ENCODE results near the gene RGS14. TPM values are rescaled to one million over a fixed set of nuclear protein-coding genes. Genes with fewer than 3 reads are reported as not detected.

Gene RGS14, protein sequence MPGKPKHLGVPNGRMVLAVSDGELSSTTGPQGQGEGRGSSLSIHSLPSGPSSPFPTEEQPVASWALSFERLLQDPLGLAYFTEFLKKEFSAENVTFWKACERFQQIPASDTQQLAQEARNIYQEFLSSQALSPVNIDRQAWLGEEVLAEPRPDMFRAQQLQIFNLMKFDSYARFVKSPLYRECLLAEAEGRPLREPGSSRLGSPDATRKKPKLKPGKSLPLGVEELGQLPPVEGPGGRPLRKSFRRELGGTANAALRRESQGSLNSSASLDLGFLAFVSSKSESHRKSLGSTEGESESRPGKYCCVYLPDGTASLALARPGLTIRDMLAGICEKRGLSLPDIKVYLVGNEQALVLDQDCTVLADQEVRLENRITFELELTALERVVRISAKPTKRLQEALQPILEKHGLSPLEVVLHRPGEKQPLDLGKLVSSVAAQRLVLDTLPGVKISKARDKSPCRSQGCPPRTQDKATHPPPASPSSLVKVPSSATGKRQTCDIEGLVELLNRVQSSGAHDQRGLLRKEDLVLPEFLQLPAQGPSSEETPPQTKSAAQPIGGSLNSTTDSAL
- 100 to 1,000 TPM in 3 of 5 experiments, 10 to 100 TPM in 2; 68.4 to 196 (median 112) TPM for total RNA-seq
- polyA plus RNA-seq = 100 to 1,000 TPM in 1 of 2 donors, 10 to 100 TPM in 1; 32.9 to 100 TPM
- total RNA-seq = 109 reads per million, percentile 86 among the genes with 10 or more reads in this experiment

DNA sequence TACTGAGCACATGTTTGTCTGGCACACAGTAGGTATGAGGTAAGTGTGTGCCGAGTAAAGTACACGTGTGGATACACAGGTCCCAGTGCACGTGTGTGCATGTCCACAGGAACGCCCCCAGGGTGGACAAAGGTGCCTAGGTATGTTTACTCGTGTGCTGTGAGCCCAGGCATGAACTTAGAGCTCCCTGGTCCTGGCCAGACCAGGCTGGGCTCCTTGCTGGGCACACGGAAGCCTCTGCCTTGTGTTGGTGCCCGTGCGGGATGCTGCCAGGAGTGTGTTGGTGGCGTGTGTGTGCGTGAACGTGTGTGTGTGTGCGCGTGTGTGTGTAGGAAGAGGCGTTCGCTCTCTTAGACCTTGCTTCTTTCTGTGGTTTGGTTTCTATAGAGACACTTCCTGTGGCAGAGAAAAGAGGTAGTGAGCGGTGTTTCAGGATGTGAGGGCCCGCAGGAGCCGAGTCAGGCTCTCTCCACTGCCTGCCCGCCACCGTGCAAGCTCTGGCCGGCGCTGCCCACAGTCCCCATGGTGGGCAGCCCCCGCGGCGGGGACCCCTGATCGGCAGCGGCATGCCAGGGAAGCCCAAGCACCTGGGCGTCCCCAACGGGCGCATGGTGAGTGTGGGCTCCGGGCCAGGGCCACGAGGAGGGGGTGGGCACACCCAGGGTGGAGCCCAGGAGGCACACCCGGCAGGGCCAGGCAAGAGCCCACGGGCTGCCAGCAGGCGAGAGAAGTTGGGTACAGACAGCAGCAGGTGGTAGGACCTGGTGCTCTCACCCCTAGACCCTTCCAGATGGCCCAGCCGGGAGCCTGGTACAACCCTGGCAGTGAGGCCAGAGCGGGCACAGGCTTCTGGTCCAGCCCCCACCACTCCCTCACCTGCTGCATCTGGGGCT, at the start of gene RGS14:
RGS14 (plus strand) TSS at position 466 of the 893 bp plus-strand sequence; CDS start at position 567, 101 bp downstream.
- ChIA-PET POLR2A (interaction anchor here (0.7 to 8.7 kb wide), 6 partner anchors 10 to 94 kb away, joined by 3 to 123 read pairs (median 4); partner anchors contain the start of gene GRK6), CTCF (interaction anchor here (0.8 to 4.8 kb wide), 7 partner anchors 10 to 98 kb away, joined by 3 to 25 read pairs (median 9); no protein-coding TSS in a partner anchor)
- H3K27ac ChIP-seq (ENCODE audit: low read depth, low read length) = peak within 1 kb of the TSS; percentile 87
- DNase-seq (peak; percentile 50 to 90 (median 87)), ATAC-seq (peak; percentile 95)
- no peaks in the 10 kb centered on the region for H3K9me3 ChIP-seq (ENCODE audit: control insufficient read depth in 2 of 3, low read length in 3 of 3)
- Mint-ChIP-seq H3K36me3 (peaks cover 0 to 35% (median 5%) of the 10 kb centered on the region in 5 donors), H3K27ac (peak within 1 kb of the TSS; percentile 80 to 98 (median 94)), H3K4me1 (peaks cover 64 to 86% (median 74%) of the 10 kb centered on the region in 7 donors), H3K27me3 (no peaks in the 10 kb centered on the region), H3K9me3 (peaks cover 0 to 14% (median 0%) of the 10 kb centered on the region in 11 donors), H3K4me3 (peak within 1 kb of the TSS; percentile 83 to 97 (median 92))
- peaks cover 0 to 9% (median 0%) of the 10 kb centered on the region in 3 experiments for H3K36me3 ChIP-seq (ENCODE audit: control insufficient read depth in 2 of 3, insufficient read depth in 3 of 3, low read length in 3 of 3)
- intact Hi-C loops (cut with micrococcal nuclease) = loop anchor here (1.0 to 5.0 kb wide), 9 partner anchors 15 to 235 kb away; partner anchors contain the start of genes DDX41 (in 1 of the 2), FAM193B (in 1 of the 2), GRK6 (in 1 of the 2) and NSD1 (in 1 of the 2)
- H3K4me3 ChIP-seq (ENCODE audit: low read length) = peak within 1 kb of the TSS; percentile 70
- peaks cover 47 to 56% of the 10 kb centered on the region in 2 donors for H3K4me1 ChIP-seq (ENCODE audit: control insufficient read depth in 2 of 2, insufficient read depth in 2 of 2, low read length in 2 of 2)
- H3K27me3 ChIP-seq (ENCODE audit: control insufficient read depth in 2 of 2, insufficient read depth in 2 of 2, low read length in 2 of 2) = no peaks in the 10 kb centered on the region

- Histone ChIP-seq H3K27me3 (ENCODE audit: control insufficient read depth in 2 of 2, insufficient read depth in 2 of 2, low read length in 2 of 2) (no peaks in the 10 kb centered on the region), H3K4me3 (ENCODE audit: low read length) (no peak overlapping the region), H3K4me1 (ENCODE audit: control insufficient read depth in 2 of 2, insufficient read depth in 2 of 2, low read length in 2 of 2) (peaks cover 34 to 37% of the 10 kb centered on the region in 2 donors), H3K36me3 (ENCODE audit: control insufficient read depth in 2 of 3, insufficient read depth in 3 of 3, low read length in 3 of 3) (peaks cover 0 to 23% (median 0%) of the 10 kb centered on the region in 3 experiments), H3K9me3 (ENCODE audit: control insufficient read depth in 2 of 3, low read length in 3 of 3) (no peaks in the 10 kb centered on the region), H3K27ac (ENCODE audit: low read depth, low read length) (no peak overlapping the region)
- Mint-ChIP-seq H3K9me3 (peaks cover 0 to 1% (median 0%) of the 10 kb centered on the region in 11 donors), H3K27ac (peak overlapping the region in 1 of 9 donors; percentile 34), H3K27me3 (peaks cover 0 to 5% (median 0%) of the 10 kb centered on the region in 5 donors), H3K36me3 (peaks cover 0 to 23% (median 3%) of the 10 kb centered on the region in 5 donors), H3K4me3 (no peak overlapping the region), H3K4me1 (peaks cover 27 to 65% (median 58%) of the 10 kb centered on the region in 7 donors)
- ChIA-PET POLR2A (interaction anchor here (0.6 to 4.7 kb wide), 6 partner anchors 10 to 147 kb away, joined by 3 to 18 read pairs (median 5); no protein-coding TSS in a partner anchor), CTCF (interaction anchor here (0.8 to 3.9 kb wide), 6 partner anchors 10 to 198 kb away, joined by 3 to 18 read pairs (median 10); partner anchors contain the start of genes PDLIM7 and PFN3)
- ATAC-seq (no peak), DNase-seq (peak in 1 of 9 donors; percentile 12)
- intact Hi-C loops (cut with micrococcal nuclease) = loop anchor here (2.0 to 10.0 kb wide), 2 partner anchors 194 to 774 kb away; partner anchors contain the start of gene RNF44 (in 1 of the 2)
Observed at GRCh38 chr5:177308740-177309139, 49.0 kb upstream of the RGS14 start.

DNA sequence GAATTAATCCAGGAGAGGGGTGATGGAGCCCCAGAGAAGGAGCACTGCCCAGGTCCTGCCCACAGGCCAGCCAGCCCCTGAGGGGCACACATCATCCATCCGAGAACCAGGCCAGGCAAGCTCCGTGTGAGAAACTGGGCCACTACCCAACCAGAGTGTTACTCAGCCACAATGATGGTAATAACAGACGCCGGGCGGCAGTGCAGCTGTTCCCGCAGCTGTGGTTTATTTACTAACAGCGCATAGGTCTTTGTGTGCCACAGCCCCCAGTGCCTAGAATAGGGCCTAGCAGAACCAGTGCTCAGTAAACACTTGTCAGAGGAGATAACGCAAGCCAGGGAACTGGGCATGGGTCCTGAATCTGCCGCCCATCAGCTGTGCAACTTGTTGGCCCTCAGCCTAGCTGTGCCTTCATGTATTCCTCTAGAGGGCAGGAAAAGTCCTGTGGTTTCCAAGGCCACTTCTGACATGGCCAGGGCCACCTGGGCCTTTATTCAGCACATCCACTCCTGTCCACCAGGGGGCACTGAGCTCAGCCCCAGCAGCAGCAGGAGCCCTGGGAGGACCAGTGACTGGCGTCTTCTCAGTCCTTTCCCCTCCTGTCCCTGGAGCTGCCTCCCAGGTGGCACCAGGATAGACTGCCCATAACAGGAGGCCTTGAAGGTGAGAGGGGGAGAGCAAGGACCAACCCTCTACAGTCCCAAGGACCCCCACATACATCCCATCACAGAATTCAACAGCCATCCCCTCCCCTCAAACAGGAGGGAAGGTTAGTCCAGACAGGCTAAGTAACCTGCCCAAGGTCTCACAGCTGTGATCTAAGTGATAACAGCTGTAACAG, 48.2 kb upstream of the RGS14 start:
- Histone ChIP-seq H3K4me1 (ENCODE audit: control insufficient read depth in 2 of 2, insufficient read depth in 2 of 2, low read length in 2 of 2) (peaks cover 32 to 34% of the 10 kb centered on the region in 2 donors), H3K9me3 (ENCODE audit: control insufficient read depth in 2 of 3, low read length in 3 of 3) (no peaks in the 10 kb centered on the region), H3K36me3 (ENCODE audit: control insufficient read depth in 2 of 3, insufficient read depth in 3 of 3, low read length in 3 of 3) (peaks cover 0 to 23% (median 0%) of the 10 kb centered on the region in 3 experiments), H3K4me3 (ENCODE audit: low read length) (no peak overlapping the region), H3K27ac (ENCODE audit: low read depth, low read length) (no peak overlapping the region), H3K27me3 (ENCODE audit: control insufficient read depth in 2 of 2, insufficient read depth in 2 of 2, low read length in 2 of 2) (no peaks in the 10 kb centered on the region)
- ATAC-seq (peak; percentile 47), DNase-seq (peak; percentile 53 to 76 (median 70))
- POLR2A ChIA-PET = interaction anchor here (0.8 to 4.7 kb wide), 6 partner anchors 8 to 148 kb away, joined by 3 to 18 read pairs (median 5); no protein-coding TSS in a partner anchor
- peaks cover 0 to 18% (median 0%) of the 10 kb centered on the region in 5 donors for H3K36me3 Mint-ChIP-seq
- CTCF ChIA-PET = interaction anchor here (0.6 to 3.9 kb wide), 21 partner anchors 8 to 313 kb away, joined by 3 to 18 read pairs (median 4); partner anchors contain the start of genes PDLIM7 and PFN3
- peaks cover 0 to 1% (median 0%) of the 10 kb centered on the region in 11 donors for H3K9me3 Mint-ChIP-seq
- peak overlapping the region in 7 of 10 donors; percentile 23 to 84 (median 57) for H3K4me3 Mint-ChIP-seq
- H3K27ac Mint-ChIP-seq = peak overlapping the region in 5 of 9 donors; percentile 15 to 86 (median 25)
- H3K27me3 Mint-ChIP-seq = peaks cover 0 to 5% (median 0%) of the 10 kb centered on the region in 5 donors
- intact Hi-C loops (cut with micrococcal nuclease) = loop anchor here (2.0 to 10.0 kb wide), 4 partner anchors 187 to 775 kb away; partner anchors contain the start of genes PDLIM7 (in 1 of the 2), RNF44 (in 1 of the 2) and TSPAN17 (in 1 of the 2)
- peaks cover 19 to 63% (median 51%) of the 10 kb centered on the region in 7 donors for H3K4me1 Mint-ChIP-seq

GRCh38 chr5:177310332-177310731, 47.4 kb upstream of the RGS14 start:
- Histone ChIP-seq H3K27me3 (ENCODE audit: control insufficient read depth in 2 of 2, insufficient read depth in 2 of 2, low read length in 2 of 2) (no peaks in the 10 kb centered on the region), H3K36me3 (ENCODE audit: control insufficient read depth in 2 of 3, insufficient read depth in 3 of 3, low read length in 3 of 3) (peaks cover 0 to 23% (median 0%) of the 10 kb centered on the region in 3 experiments), H3K4me3 (ENCODE audit: low read length) (no peak overlapping the region), H3K9me3 (ENCODE audit: control insufficient read depth in 2 of 3, low read length in 3 of 3) (no peaks in the 10 kb centered on the region), H3K4me1 (ENCODE audit: control insufficient read depth in 2 of 2, insufficient read depth in 2 of 2, low read length in 2 of 2) (peaks cover 26% of the 10 kb centered on the region in 2 donors), H3K27ac (ENCODE audit: low read depth, low read length) (no peak overlapping the region)
- intact Hi-C loops (cut with micrococcal nuclease) = loop anchor here in 1 of 2 donors (2.0 to 10.0 kb wide), 2 partner anchors 186 to 666 kb away; partner anchors contain the start of genes PDLIM7 and TSPAN17
- CTCF ChIA-PET = interaction anchor here (0.6 to 3.9 kb wide), 17 partner anchors 9 to 312 kb away, joined by 3 to 18 read pairs (median 6); partner anchors contain the start of gene PFN3
- ATAC-seq (no peak), DNase-seq (no peak)
- peak overlapping the region in 2 of 9 donors; percentile 54 to 79 for H3K27ac Mint-ChIP-seq
- POLR2A ChIA-PET = interaction anchor here (0.8 to 4.7 kb wide), 5 partner anchors 9 to 147 kb away, joined by 3 to 18 read pairs (median 6); no protein-coding TSS in a partner anchor
- H3K27me3 Mint-ChIP-seq = peaks cover 0 to 5% (median 0%) of the 10 kb centered on the region in 5 donors
- H3K36me3 Mint-ChIP-seq = peaks cover 0 to 13% (median 0%) of the 10 kb centered on the region in 5 donors
- peak overlapping the region in 6 of 10 donors; percentile 78 to 93 (median 84) for H3K4me3 Mint-ChIP-seq
- H3K4me1 Mint-ChIP-seq = peaks cover 12 to 58% (median 43%) of the 10 kb centered on the region in 7 donors
- peaks cover 0 to 1% (median 0%) of the 10 kb centered on the region in 11 donors for H3K9me3 Mint-ChIP-seq

All from naive thymus-derived CD4-positive, alpha-beta T cell (primary cell).